WERI-Rb-1 (cell line): ENCODE measurements around the gene BBOX1.

Experiments used
- DNase-seq: peaks from one replicate; pipeline ENCODE4 v3.0.0-alpha.2; 2020
- H3K27ac ChIP-seq: fragments of 250-450 bp; sonication (Bioruptor Pico); 2 replicates; pipeline ENCODE4 v1.5.1; 2020; ENCODE audit warnings: mild to moderate bottlenecking, moderate library complexity
- H3K27me3 ChIP-seq: fragments of 250-450 bp; sonication (Bioruptor Pico); 2 replicates; pipeline ENCODE4 v1.5.1; 2021; ENCODE audit warnings: mild to moderate bottlenecking, low read depth, moderate library complexity; ENCODE audit not compliant: insufficient read depth, severe bottlenecking
- H3K36me3 ChIP-seq: fragments of 250-450 bp; sonication (Bioruptor Pico); 2 replicates; pipeline ENCODE4 v1.5.1; 2020; ENCODE audit warnings: mild to moderate bottlenecking, moderate library complexity
- H3K4me3 ChIP-seq: 2 replicates; pipeline ENCODE4 v1.5.1; 2011; ENCODE audit warnings: low read depth, mild to moderate bottlenecking, control low read depth, low read length
- H3K9me3 ChIP-seq: fragments of 250-450 bp; sonication (Bioruptor Pico); 2 replicates; pipeline ENCODE4 v1.5.1; 2021; ENCODE audit warnings: mild to moderate bottlenecking, moderate library complexity; ENCODE audit not compliant: severe bottlenecking
- CTCF ChIP-seq: IDR thresholded peaks from 2 replicates; pipeline ENCODE4 v1.5.1; 2011; ENCODE audit warnings: low read depth, mild to moderate bottlenecking, control low read depth, inconsistent platforms, low read length

The BBOX1 gene

DNA sequence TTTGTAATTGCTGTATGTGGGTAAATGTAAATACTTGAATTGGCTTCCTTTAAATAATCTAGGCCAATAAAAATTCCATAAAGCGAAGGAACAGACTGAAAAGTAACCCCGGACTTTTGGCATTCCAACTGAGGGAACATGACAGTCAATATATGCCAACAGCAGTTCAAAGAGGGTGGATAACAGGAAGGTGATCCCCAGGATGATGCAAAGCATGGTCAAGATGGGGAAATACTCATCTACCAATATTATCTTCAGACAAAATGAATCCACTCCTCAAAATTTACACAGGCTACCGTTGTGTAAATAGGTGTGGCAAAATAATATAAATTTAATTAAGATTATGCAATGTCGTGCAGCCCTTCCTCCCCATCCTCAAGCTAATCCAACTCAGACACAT is 56.9 kb downstream of the BBOX1 start:
- H3K4me3 ChIP-seq = no peak overlapping the region
- no peaks in the 10 kb centered on the region for H3K36me3 ChIP-seq
- H3K27me3 ChIP-seq = peaks cover 8% of the 10 kb centered on the region
- H3K27ac ChIP-seq = no peak overlapping the region
- H3K9me3 ChIP-seq = no peaks in the 10 kb centered on the region
- DNase-seq = no peak
- no peak for TF ChIP-seq CTCF

- no peak overlapping the region for H3K27ac ChIP-seq
- TF ChIP-seq CTCF = no peak
- peaks cover 12% of the 10 kb centered on the region for H3K27me3 ChIP-seq
- no peak for DNase-seq
- H3K36me3 ChIP-seq = no peaks in the 10 kb centered on the region
- H3K4me3 ChIP-seq = no peak overlapping the region
- no peaks in the 10 kb centered on the region for H3K9me3 ChIP-seq
Observed at GRCh38 chr11:27100534-27100933, 59.9 kb downstream of the BBOX1 start.

- no peaks in the 10 kb centered on the region for H3K9me3 ChIP-seq
- no peak overlapping the region for H3K27ac ChIP-seq
- no peak overlapping the region for H3K4me3 ChIP-seq
- no peak for DNase-seq
- TF ChIP-seq CTCF = no peak
- H3K36me3 ChIP-seq = no peaks in the 10 kb centered on the region
- H3K27me3 ChIP-seq = peaks cover 8% of the 10 kb centered on the region
Observed at GRCh38 chr11:27107548-27107947, 66.9 kb downstream of the BBOX1 start.

GRCh38 chr11:27108809-27109208 is 68.2 kb downstream of the BBOX1 start:
- no peak for TF ChIP-seq CTCF
- Histone ChIP-seq H3K4me3 (no peak overlapping the region), H3K36me3 (no peaks in the 10 kb centered on the region), H3K27ac (no peak overlapping the region), H3K9me3 (no peaks in the 10 kb centered on the region), H3K27me3 (no peaks in the 10 kb centered on the region)
- DNase-seq = no peak

GRCh38 chr11:27111896-27112295 is 71.3 kb downstream of the BBOX1 start:
- DNase-seq = no peak
- no peak for TF ChIP-seq CTCF
- H3K27ac ChIP-seq = no peak overlapping the region
- H3K4me3 ChIP-seq = no peak overlapping the region
- H3K36me3 ChIP-seq = no peaks in the 10 kb centered on the region
- no peaks in the 10 kb centered on the region for H3K27me3 ChIP-seq
- no peaks in the 10 kb centered on the region for H3K9me3 ChIP-seq

DNA sequence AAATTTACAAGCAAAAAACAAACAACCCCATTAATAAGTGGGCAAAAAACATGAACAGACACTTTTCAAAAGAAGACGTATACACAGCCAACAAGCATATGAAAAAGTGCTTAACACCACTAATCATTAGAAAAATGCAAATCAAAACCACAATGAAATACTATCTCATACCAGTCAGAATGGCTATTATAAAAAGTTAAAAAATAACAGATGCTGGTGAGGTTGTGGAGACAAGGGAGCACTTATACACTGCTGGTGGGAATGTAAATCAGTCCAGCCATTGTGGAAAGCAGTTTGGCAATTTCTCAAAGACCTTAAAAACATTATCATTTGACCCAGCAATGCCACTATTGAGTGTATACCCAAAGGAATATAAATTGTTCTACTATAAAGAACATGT is 72.3 kb downstream of the BBOX1 start:
- no peak for TF ChIP-seq CTCF
- H3K27ac ChIP-seq = no peak overlapping the region
- no peaks in the 10 kb centered on the region for H3K27me3 ChIP-seq
- no peaks in the 10 kb centered on the region for H3K36me3 ChIP-seq
- no peaks in the 10 kb centered on the region for H3K9me3 ChIP-seq
- DNase-seq = no peak
- no peak overlapping the region for H3K4me3 ChIP-seq
